KG1 (cell line): ENCODE data around the gene CFAP251.
A peak's percentile ranks its signal among the peaks of the same experiment; 100 is the strongest.

ENCODE experiments used
- DNase-seq: peaks from one replicate; lab custom pipeline; 2025; lab: John Stamatoyannopoulos, UW

The CFAP251 gene

DNA sequence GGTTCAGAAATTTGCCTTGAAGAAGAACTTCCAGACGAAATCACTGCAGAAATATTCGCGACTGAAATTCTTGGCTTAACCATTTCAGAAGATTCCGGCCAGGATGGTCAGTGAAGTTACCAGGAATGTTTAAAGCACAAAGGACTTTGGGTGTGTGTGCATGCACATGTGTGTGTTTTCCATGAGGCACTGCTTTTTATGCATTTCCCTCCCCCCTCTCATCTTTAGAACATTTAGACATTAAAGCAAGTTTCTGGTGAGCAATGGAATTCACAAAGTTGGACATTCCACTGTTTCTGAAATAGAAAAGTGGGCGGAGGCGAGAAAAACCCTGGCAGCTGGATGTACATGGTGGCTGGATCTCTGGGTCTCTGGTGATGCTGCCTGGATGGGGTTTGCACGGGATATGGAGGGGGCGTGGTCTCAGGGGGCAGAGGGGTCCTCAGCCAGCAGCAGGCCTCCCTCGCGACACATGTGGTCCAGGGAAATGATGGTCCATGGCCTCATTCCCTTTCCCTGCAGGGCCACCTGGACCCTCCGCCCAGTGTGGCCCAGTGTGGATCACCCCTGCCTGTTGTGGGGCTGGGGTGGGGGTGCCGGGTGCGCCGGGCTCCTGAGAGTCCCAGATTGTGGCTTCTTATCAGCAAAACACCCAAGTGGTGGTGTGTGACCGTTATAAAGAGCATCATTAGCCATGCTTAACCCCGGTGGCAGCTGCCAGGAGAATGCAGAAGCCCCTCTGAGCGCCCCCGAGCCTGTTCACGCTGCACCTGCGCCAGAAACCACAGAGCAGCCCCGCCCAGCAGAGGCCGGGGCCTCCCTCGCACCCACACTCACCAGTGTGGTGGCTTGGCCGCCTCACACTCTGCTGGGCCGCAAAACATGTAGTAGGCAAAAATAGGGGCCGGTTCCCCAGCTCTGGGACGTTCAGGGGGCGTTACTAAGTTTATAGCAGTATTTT lies 85.5 kb downstream of the CFAP251 start:
- no peak for DNase-seq

- no peak for DNase-seq
Observed at GRCh38 chr12:122004633-122005071, 86.3 kb downstream of the CFAP251 start.

- DNase-seq: no peak
Observed at GRCh38 chr12:122005252-122005776, 86.9 kb downstream of the CFAP251 start.

- DNase-seq: no peak
Observed at GRCh38 chr12:122006186-122006926, 88.0 kb downstream of the CFAP251 start.

DNA sequence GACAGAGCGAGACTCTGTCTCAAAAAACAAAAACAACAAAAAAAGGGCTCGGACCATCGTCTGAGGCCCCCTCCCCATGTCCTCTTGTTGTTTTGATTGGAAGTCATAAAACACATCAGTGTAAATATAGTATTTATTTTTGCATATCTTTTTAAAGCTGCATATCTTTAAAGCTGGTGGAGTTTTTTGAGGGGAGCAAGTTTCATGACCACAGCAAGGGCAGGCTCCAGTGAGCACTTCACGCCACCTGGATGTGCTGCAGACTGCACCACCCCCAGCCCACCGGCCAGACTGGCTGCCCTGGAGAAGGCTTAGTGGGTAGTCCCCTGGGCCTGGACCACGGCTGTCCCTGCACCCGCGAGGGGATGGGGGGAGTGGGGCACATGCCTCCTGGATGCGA lies 91.3 kb downstream of the CFAP251 start:
- DNase-seq: no peak

DNA sequence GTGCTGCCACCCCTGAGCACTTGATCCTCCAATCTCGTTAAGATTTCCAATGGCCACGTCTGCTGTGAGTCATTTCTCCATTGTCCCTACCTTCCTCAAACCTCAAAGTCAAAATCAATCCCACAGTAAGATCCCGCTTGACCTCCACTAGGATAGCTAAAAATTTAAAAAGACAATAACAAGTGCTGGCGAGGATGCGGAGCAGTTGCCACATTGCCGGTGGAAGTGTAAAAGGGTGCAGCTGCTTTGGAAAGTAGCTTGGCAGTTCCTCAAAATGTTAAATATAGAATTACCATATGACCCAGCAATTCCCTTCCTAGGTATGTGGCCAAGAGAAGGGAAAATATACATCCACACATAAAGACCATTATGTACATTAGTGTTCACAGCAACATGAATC lies 93.8 kb downstream of the CFAP251 start:
- no peak for DNase-seq

DNA sequence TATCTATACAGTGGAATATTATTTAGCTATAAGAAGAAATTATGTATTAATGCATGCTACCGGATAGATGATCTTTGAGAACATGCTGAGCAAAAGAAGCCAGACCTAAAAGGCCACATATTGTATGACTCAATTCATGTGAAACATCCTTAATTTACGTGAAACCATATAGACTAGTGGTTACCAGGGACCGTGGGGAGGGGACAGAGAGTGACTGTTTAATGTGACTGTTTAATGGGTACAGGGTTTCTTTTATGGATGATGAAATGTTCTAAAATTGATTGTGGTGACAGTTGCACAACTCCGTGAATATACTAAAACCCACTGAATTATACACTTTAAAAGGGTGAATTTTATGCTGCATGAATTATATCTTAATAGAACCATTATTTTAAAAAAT lies 94.7 kb downstream of the CFAP251 start:
- DNase-seq: no peak

- DNase-seq: no peak
Observed at GRCh38 chr12:122013791-122014590, 95.6 kb downstream of the CFAP251 start.

DNA sequence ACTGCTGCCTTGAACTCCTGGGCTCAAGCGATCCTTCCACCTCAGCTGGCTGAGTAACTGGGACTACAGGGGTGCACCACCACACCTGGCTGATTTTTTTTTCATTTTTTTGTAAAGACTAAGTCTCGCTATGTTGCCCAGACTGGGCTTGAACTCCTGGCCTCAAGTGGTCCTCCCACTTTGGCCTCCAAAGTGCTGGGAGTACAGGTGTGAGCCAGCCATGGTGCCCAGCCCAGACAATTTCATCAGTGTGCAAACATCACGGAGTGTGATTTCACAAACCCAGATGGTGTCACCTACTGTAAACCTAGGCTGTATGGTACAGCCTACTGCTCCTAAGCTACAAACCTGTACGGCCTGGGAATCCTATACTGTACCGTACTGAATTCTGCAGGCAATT lies 96.4 kb downstream of the CFAP251 start:
- DNase-seq: no peak

- DNase-seq: no peak
Observed at GRCh38 chr12:122018457-122018856, 100.1 kb downstream of the CFAP251 start.

- no peak for DNase-seq
Observed at GRCh38 chr12:122018937-122019336, 100.5 kb downstream of the CFAP251 start.

GRCh38 chr12:122020795-122021192 lies 102.4 kb downstream of the CFAP251 start:
- no peak for DNase-seq

GRCh38 chr12:122021193-122021821 lies 102.9 kb downstream of the CFAP251 start:
- peak; percentile 19 for DNase-seq

DNA sequence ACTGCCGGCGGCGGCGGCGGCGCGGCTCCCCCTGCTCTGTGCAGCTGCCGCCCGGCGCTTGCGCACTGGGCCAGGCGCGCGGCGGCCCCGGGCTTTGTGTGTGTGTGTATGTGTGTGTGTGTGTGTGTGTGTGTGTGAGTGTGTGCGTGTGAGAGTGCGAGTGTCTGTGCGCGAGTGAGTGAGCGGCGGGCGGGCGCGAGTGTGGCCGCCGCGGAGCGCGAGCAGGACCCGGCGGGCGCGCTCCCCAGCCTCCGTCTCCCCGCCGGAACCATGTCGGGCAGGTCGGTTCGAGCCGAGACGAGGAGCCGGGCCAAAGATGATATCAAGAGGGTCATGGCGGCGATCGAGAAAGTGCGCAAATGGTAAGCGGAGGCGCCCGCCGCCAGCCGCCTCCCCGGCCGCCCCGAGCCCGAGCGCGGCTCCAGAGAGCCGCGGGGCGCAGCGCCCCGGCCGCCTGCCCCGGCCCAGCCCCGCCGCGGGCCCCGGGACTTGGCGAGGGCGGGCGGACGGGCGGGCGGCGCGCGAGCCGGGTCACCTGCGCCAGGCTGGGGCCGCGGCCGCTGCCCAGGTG lies 103.5 kb downstream of the CFAP251 start, which contains the start of gene BCL7A:
BCL7A (plus strand) TSS at position 63 of the 571 bp plus-strand sequence; CDS start at position 271, 208 bp downstream.
- peak; percentile 22 for DNase-seq

GRCh38 chr12:122022393-122023338 lies 104.3 kb downstream of the CFAP251 start:
- DNase-seq: no peak

DNA sequence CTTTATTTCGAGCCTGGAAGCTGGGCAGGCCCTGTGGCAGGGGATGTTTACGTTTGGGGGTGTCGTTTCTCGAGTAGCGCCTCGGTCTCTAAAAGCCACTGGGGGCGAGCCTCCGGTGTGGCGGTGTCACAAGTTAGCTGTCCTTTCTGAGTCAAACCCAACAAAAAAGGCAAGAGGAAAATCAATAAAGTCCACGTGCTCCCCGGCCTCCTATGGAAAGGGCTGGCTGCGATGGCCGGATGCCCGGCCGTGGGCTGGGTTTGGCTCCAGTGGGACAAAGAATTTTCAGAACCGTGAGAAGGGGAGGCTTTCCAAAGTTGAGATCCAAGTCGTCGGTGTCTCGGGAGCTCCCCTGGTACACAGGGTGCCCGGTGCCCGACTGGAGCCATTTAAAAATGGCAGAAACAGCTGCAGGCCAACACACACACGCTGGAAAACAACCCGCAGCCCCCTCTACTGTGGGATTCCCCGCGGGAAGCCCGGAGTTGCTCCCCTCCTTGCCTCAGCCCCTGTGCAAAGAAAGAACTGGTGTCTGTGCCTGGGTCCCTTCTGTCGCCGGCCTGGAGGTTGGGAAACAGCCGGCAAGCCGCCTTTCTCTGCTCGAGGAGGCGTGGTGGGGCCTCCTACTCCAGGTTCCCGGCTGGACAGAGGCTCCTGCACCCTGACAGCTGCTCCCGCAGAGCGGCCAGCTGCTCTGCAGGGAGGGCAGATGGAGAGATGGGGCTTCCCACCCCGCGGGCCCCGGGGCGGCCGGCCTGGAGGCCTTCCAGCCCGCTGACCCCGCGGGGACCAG lies 105.1 kb downstream of the CFAP251 start:
- no peak for DNase-seq

GRCh38 chr12:122024132-122024785 lies 105.9 kb downstream of the CFAP251 start:
- no peak for DNase-seq

- no peak for DNase-seq
Observed at GRCh38 chr12:122026706-122027333, 108.4 kb downstream of the CFAP251 start.
